ENCODE measurements around the gene LRRC37A.
"Not testable (repeated sequence)": the region's sequence is repeated elsewhere in the genome, so short reads cannot be mapped to it uniquely, and the experiment has no call there.

LRRC37A gene

GRCh38 chr17:46294831-46295230, at the start of gene LRRC37A:
LRRC37A (plus strand) TSS chr17:46295131; CDS start chr17:46295134, 3 bp downstream.
- not testable (repeated sequence) for DNase-seq (ENCODE audit: low read depth)

- not testable (repeated sequence) for DNase-seq (ENCODE audit: low read depth)
Observed at GRCh38 chr17:46249153-46249552, 45.8 kb upstream of the LRRC37A start.

GRCh38 chr17:46252804-46253203, 42.1 kb upstream of the LRRC37A start:
- not testable (repeated sequence) for DNase-seq (ENCODE audit: low read depth)

GRCh38 chr17:46253722-46254121, 41.2 kb upstream of the LRRC37A start:
- DNase-seq (ENCODE audit: low read depth), result peak; percentile 66

GRCh38 chr17:46254215-46254614, 40.7 kb upstream of the LRRC37A start:
- DNase-seq (ENCODE audit: low read depth), result not testable (repeated sequence)

- not testable (repeated sequence) for DNase-seq (ENCODE audit: low read depth)
Observed at GRCh38 chr17:46256369-46256768, 38.6 kb upstream of the LRRC37A start.

- not testable (repeated sequence) for DNase-seq (ENCODE audit: low read depth)
Observed at GRCh38 chr17:46259845-46260661, 34.9 kb upstream of the LRRC37A start.

- DNase-seq (ENCODE audit: low read depth), result no peak
Observed at GRCh38 chr17:46262271-46262670, 32.7 kb upstream of the LRRC37A start.

GRCh38 chr17:46264456-46265198, 30.3 kb upstream of the LRRC37A start:
- no peak for DNase-seq (ENCODE audit: low read depth)

- not testable (repeated sequence) for DNase-seq (ENCODE audit: low read depth)
Observed at GRCh38 chr17:46266063-46266655, 28.8 kb upstream of the LRRC37A start.

GRCh38 chr17:46266656-46267544, 28.0 kb upstream of the LRRC37A start:
- DNase-seq (ENCODE audit: low read depth), result peak; percentile 80

GRCh38 chr17:46270032-46270431, 24.9 kb upstream of the LRRC37A start:
- DNase-seq (ENCODE audit: low read depth), result no peak

- DNase-seq (ENCODE audit: low read depth), result no peak
Observed at GRCh38 chr17:46273541-46274236, 21.2 kb upstream of the LRRC37A start.

GRCh38 chr17:46274238-46274637, 20.7 kb upstream of the LRRC37A start:
- no peak for DNase-seq (ENCODE audit: low read depth)

GRCh38 chr17:46276728-46277479, 18.0 kb upstream of the LRRC37A start:
- DNase-seq (ENCODE audit: low read depth), result not testable (repeated sequence)

GRCh38 chr17:46281336-46281735, 13.6 kb upstream of the LRRC37A start:
- DNase-seq (ENCODE audit: low read depth), result not testable (repeated sequence)

GRCh38 chr17:46282635-46283034, 12.3 kb upstream of the LRRC37A start:
- not testable (repeated sequence) for DNase-seq (ENCODE audit: low read depth)

GRCh38 chr17:46284467-46284866, 10.5 kb upstream of the LRRC37A start:
- not testable (repeated sequence) for DNase-seq (ENCODE audit: low read depth)

- not testable (repeated sequence) for DNase-seq (ENCODE audit: low read depth)
Observed at GRCh38 chr17:46285500-46285899, 9.4 kb upstream of the LRRC37A start.

GRCh38 chr17:46286764-46287221, 8.1 kb upstream of the LRRC37A start:
- DNase-seq (ENCODE audit: low read depth), result not testable (repeated sequence)

Data from activated T-helper 1 cell treated with Interleukin-2 at 50 U/mL for 16 hours (primary cell).